ENCODE data around the gene EEF1G. TPM values are rescaled to one million over a fixed set of nuclear protein-coding genes. Genes with fewer than 3 reads are reported as not detected.
A peak's percentile ranks its signal among the peaks of the same experiment; 100 is the strongest.
"Not testable (repeated sequence)": the region's sequence is repeated elsewhere in the genome, so short reads cannot be mapped to it uniquely, and the experiment has no call there.

EEF1G gene
- total RNA-seq, 6 experiments from 2014 or later, result 442 to 450 (median 449) TPM

DNA sequence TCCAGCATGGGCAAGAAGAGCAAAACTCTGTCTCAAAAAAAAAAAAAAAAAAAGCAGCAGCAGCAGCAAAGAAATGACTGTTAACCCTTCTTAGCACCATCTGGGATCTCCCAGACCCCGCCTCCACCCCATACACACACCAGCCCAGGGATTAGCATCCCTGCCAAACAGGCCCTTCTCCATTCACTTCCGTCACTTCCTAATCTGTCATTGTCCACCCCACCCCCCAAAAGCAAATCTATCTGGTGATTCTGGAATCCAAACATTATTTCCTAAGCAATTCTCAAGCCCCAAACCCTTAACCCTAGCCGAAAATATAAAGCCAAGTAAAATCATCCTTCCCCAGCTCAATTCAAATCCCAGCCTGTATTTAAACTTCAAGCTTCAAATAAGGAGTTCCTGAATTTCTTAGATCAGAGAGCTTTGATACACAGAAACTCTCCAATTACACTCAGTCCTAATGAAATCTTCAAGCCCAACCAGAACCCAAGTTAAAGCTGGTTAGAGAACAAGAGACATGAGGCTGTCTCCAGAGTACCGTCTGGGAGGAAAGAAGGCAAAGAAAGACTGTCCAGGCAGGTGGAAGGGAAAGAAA is 21.1 kb downstream of the EEF1G start:
- H3K4me3 ChIP-seq, result no peak overlapping the region
- 15% methylated on average over 3 of the region's 4 CpGs for WGBS (ENCODE audit: insufficient coverage, low coverage, low lambda C conversion rate, missing lambda C conversion rate)
- peak in 1 of 3 donors; percentile 28 for DNase-seq

DNA sequence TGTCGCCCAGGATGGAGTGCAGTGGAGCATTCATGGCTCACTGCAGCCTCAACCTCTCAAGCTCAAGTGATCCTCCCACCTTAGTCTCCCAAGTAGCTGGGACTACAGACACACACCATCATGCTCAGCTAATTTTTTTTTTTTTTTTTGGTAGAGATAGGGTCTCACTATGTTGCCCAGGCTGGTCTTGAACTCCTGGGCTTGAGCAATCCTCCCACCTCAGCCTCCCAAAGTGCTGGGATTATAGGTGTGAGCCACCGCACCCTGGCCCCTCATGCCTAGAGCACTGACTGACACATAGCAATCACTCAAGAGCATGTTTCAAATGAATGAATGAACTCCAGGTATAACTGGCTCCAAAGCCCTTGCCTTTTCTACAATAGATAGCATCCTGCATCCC is 23.2 kb downstream of the EEF1G start:
- H3K27ac ChIP-seq; H3K36me3 ChIP-seq; H3K27me3 ChIP-seq; H3K4me3 ChIP-seq; ATAC-seq; H3K9me3 ChIP-seq; intact Hi-C loops (cut with DNase I); DNase-seq: not testable (repeated sequence)
- H3K4me1 ChIP-seq, result peaks cover 0 to 66% (median 29%) of the 10 kb centered on the region in 4 donors
- 79% methylated on average over 2 of the region's 2 CpGs for WGBS (ENCODE audit: insufficient coverage, low coverage, low lambda C conversion rate, missing lambda C conversion rate)

More for the DNA sequence above, 21.1 kb downstream of the EEF1G start:
- ATAC-seq, result no peak
- Histone ChIP-seq H3K36me3 (no peaks in the 10 kb centered on the region), H3K27ac (peak overlapping the region; percentile 75 to 86 (median 76)), H3K4me1 (peaks cover 0 to 70% (median 32%) of the 10 kb centered on the region in 4 donors), H3K27me3 (no peaks in the 10 kb centered on the region), H3K9me3 (no peaks in the 10 kb centered on the region)
- intact Hi-C loops (cut with DNase I), result no loop called here
- no peak for TF ChIP-seq POLR2A (IDR thresholded peaks at IDR 0.05)
- TF ChIP-seq, protein P1, sequence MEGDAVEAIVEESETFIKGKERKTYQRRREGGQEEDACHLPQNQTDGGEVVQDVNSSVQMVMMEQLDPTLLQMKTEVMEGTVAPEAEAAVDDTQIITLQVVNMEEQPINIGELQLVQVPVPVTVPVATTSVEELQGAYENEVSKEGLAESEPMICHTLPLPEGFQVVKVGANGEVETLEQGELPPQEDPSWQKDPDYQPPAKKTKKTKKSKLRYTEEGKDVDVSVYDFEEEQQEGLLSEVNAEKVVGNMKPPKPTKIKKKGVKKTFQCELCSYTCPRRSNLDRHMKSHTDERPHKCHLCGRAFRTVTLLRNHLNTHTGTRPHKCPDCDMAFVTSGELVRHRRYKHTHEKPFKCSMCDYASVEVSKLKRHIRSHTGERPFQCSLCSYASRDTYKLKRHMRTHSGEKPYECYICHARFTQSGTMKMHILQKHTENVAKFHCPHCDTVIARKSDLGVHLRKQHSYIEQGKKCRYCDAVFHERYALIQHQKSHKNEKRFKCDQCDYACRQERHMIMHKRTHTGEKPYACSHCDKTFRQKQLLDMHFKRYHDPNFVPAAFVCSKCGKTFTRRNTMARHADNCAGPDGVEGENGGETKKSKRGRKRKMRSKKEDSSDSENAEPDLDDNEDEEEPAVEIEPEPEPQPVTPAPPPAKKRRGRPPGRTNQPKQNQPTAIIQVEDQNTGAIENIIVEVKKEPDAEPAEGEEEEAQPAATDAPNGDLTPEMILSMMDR (IDR thresholded peaks at IDR 0.05), result no peak

DNA sequence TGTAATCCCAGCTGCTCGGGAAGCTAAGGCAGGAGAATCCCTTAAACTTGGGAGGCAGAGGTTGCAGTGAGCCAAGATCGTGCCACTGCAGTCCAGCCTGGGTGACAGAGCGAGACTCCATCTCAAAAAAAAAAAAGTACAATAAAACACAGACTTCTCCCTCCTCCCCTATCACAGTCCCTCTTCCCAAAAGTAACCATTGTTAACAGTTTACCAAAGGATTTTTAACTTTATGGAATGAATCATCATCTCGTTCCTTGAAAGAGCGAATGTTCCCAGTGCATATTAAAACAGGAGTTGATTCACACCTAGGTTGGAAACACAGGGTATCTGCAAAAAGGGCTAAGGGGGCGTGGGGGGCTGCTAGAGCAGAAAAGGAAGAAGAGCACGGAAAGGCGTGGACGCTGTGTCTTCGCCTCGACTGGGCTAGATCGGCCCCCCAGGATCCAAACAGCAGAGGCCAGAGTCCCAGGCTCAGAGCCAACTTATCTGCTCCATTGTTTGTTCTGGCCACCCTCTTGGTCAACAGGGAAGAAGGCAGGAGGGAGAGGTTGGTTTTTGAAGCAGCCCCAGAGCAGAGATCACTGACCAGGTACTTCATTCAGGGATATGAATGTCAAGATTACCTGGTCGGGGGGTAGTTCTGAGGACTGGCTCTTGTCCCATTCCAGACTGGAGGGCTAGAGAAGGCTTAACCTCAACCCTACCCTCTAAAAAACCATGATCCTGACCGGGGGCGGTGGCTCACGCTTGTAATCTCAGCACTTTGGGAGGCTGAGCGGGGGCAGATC is 25.0 kb downstream of the EEF1G start:
- intact Hi-C loops (cut with DNase I), result no loop called here
- TF ChIP-seq, protein P1 (IDR thresholded peaks at IDR 0.05), result no peak
- TF ChIP-seq POLR2A (IDR thresholded peaks at IDR 0.05), result no peak
- WGBS (ENCODE audit: insufficient coverage, low coverage, low lambda C conversion rate, missing lambda C conversion rate), result 21% methylated on average over 8 of the region's 17 CpGs
- DNase-seq (peak; percentile 51 to 89 (median 77)), ATAC-seq (peak; percentile 38 to 55 (median 46))
- H3K9me3 ChIP-seq, result no peaks in the 10 kb centered on the region
- peaks cover 0 to 56% (median 27%) of the 10 kb centered on the region in 4 donors for H3K4me1 ChIP-seq
- no peaks in the 10 kb centered on the region for H3K36me3 ChIP-seq
- H3K4me3 ChIP-seq, result no peak overlapping the region
- no peaks in the 10 kb centered on the region for H3K27me3 ChIP-seq
- peak overlapping the region; percentile 90 to 96 (median 94) for H3K27ac ChIP-seq

DNA sequence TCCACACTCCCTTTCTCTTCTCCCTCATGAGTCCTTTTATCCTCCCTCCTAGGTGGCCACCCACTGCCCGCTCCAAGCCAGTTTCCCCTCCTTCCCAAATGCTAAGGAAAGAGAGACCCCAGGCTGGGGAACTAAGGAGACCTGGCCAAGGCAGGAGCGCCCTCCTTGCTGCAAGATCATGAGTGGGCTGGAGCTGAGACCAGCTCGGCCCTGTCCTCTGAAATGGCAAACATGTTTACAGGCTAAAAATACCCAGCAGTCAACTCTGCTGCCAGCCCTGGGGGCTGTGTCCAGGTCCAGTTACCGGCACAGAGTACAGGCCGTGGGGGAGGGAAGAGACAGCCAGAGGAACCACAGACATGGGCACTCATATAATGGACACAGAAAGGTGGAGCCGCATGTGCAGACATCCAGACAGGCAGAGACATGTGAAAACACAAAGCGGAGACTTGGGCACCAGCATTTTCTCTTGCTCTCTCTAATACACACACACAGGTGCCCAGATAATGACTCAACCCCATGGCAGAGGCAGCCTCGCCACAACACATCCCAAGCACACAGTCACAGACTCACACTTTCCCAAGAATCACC is 25.9 kb downstream of the EEF1G start:
- peak overlapping the region; percentile 90 to 96 (median 94) for H3K27ac ChIP-seq
- WGBS (ENCODE audit: insufficient coverage, low coverage, low lambda C conversion rate, missing lambda C conversion rate), result 24% methylated on average over 8 of the region's 8 CpGs
- peak overlapping the region; percentile 80 to 97 (median 92) for H3K4me3 ChIP-seq
- DNase-seq, result peak; percentile 72 to 92 (median 88)
- H3K9me3 ChIP-seq, result no peaks in the 10 kb centered on the region
- intact Hi-C loops (cut with DNase I), result no loop called here
- no peaks in the 10 kb centered on the region for H3K27me3 ChIP-seq
- TF ChIP-seq, protein P1 (IDR thresholded peaks at IDR 0.05), result no peak
- TF ChIP-seq POLR2A (IDR thresholded peaks at IDR 0.05), result peak; percentile 47
- peaks cover 0 to 55% (median 25%) of the 10 kb centered on the region in 4 donors for H3K4me1 ChIP-seq
- peak; percentile 26 to 65 (median 60) for ATAC-seq
- H3K36me3 ChIP-seq, result no peaks in the 10 kb centered on the region
